ENCODE results near the gene KLRC4. TPM values are rescaled to one million over a fixed set of nuclear protein-coding genes. Genes with fewer than 3 reads are reported as not detected.
"Not testable (repeated sequence)": the region's sequence is repeated elsewhere in the genome, so short reads cannot be mapped to it uniquely, and the experiment has no call there.

The KLRC4 gene, protein sequence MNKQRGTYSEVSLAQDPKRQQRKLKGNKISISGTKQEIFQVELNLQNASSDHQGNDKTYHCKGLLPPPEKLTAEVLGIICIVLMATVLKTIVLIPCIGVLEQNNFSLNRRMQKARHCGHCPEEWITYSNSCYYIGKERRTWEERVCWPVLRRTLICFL
- polyA plus RNA-seq (2013, experiment 1 of 2; ENCODE audit: insufficient read length): not detected
- not detected for polyA plus RNA-seq (2013, experiment 2 of 2; ENCODE audit: insufficient read length)

GRCh38 chr12:10409392-10409791, at the start of gene KLRC4:
TSS of gene KLRC4 (minus strand) at chr12:10409757. CDS start at chr12:10409575, 182 bp downstream.
- no peak for DNase-seq

- DNase-seq: no peak
Measured at GRCh38 chr12:10457760-10458159, 48.2 kb upstream of the KLRC4 start.

DNA sequence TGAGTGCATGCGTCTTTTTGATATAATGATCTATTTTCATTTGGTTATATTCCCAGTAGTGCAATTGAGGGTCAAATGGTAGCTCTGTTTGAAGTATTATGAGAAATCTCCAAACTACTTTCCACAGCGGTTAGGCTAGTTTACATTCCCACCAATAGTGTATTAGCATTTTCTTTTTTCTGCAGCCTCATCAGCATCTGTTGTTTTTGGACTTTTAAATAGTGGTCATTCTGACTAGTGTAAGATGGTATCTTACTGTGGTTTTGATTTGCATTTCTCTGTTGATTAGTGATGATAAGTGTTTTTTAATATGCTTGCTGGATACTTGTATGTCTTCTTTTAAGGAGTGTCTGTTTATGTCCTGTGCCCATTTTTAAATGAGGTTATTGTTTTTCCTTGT, 47.3 kb upstream of the KLRC4 start:
- no peak for DNase-seq

DNA sequence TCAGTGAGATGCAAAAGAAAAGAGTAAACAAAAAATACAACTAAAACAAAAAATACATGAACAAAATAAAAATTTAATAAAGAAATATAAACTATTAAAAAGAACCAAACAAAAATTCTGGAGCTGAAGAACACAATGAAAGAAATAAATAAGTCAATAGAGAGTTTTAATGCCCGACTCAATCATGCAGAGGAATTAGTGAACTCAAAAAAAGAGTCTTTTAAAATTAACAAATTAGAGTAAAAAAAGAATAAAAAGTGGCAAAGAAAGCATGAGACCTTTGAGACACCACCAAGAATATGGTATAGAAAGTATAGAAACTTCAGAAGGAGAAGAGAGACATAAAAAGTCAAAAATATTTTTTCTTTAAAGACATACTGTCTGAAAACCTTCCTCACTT, 46.2 kb upstream of the KLRC4 start:
- no peak for DNase-seq

GRCh38 chr12:10454531-10454930, 45.0 kb upstream of the KLRC4 start:
- DNase-seq: no peak

- no peak for DNase-seq
Measured at GRCh38 chr12:10453156-10453555, 43.6 kb upstream of the KLRC4 start, which contains the start of gene KLRC1. TSS of gene KLRC1 (minus strand) at chr12:10453377. CDS start at chr12:10451156, 2,221 bp downstream.

DNA sequence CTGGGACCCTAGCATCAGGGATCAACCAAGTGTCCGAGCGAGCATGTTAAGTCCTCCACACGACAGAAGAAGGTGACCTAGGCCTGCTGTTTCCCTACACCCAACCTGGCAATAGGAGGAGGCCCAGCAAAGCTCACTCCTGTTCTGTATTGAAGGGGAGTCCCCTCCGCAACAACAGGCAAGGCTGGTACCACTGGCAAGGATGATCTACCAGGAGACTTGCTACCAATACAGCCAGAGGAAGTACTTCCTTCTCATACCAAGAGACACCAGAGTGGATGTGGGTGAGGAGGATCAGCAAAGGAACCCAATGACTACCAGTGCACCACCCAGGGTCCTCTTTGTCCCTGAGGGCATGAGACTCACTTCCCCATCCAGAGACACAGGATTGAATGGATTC, 38.7 kb upstream of the KLRC4 start:
- no peak for DNase-seq

DNA sequence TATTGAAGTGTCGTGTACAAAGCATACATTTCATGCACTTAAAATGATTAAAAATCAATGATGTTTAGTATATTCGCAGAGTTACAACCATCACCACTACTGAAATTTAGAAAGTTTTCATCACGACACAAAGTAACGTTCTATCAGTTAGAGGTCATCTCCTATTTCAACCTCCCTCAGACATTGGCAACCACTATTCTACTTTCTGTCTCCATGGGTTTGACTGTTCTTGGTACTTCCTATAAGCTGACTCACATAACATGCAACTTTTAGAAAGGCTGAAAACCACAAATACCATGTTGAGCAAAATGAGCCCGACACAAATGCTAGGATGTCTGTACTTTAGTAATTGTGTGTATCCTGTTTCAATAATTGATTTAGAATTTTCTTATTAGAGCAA, 36.5 kb upstream of the KLRC4 start:
- DNase-seq: peak; percentile 3

DNA sequence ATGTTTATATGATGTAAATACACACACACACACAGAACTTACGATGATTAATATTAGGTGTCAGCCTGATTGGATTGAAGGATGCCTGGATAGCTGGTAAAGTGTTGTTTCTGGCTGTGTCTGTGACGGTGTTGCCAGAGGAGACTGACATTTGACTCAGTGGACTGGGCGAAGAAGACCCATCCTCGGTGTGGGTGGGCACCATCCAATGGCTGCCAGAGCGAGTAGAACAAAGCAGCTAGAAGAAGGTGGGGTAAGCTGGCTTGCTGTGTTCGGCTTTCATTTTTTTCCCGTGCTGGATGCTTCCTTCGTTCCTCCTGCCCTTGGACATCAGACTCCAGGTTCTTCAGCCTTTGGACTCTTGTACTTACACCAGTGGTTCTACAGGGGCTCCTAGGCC, 31.6 kb upstream of the KLRC4 start:
- DNase-seq: not testable (repeated sequence)

DNA sequence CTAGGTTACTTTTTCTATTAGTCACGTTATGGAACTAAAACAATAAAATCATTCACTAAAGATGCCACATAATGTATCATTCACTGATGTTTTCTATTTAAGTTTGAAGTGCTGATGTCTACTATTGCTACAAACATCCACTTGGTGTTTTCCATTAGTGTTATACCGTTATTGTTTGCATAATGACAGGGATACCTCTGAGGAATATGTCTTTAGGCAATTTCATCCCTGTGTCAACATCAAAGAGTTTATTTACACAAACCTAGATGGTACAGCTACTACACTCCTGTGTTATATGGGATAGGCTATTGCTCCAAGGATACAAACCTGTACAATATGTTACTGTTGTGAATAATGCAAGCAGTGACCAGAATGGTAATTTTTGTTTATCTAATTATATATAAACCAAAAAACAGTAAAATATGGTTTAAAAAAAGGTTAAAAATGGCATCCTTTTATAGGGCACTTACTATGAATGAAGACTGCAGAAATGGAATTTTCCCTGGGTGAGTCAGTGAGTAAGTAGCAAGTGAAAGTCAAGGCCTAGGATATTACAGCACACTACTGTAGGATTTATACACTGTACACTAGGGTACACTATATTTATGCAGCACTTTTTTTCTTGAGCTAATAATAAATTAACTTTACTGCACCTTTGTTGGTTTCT, 30.2 kb upstream of the KLRC4 start:
- DNase-seq: not testable (repeated sequence)

DNA sequence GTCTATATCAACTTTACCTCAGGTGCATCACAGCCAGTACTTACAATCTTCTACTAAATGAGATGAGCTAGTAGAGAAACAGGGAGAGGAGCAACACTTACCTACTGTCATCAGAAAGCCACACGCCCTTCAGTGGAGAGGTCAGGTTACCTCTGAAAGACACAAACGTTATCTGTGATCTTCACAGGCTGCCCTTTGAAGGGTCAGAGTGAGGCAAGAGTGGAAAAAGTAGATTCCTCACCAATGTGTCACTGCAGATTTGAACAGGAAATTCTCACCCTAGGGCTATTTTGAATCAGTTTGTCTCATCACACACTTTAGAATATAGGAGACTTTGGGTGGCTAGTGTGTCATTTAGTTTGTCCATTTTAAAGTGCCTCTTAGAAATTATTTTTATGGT, 28.0 kb upstream of the KLRC4 start:
- not testable (repeated sequence) for DNase-seq

- peak; percentile 20 for DNase-seq
Measured at GRCh38 chr12:10435816-10436215, 26.3 kb upstream of the KLRC4 start, which contains the start of gene KLRC2. TSS of gene KLRC2 (minus strand) at chr12:10436010. CDS start at chr12:10435986, 24 bp downstream.

- peak; percentile 32 for DNase-seq
Measured at GRCh38 chr12:10430623-10431022, 21.1 kb upstream of the KLRC4 start.

DNA sequence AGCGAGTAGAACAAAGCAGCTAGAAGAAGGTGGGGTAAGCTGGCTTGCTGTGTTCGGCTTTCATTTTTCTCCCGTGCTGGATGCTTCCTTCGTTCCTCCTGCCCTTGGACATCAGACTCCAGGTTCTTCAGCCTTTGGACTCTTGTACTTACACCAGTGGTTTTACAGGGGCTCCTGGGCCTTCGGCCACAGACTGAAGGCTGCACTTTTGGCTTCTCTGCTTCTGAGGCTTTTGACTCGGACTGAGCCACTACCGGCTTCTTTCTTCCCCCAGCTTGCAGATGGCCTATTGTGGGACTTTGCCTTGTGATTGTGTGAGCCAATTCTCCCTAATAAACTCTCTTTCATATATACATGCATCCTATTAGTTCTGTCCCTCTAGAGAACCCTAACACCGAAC, 16.4 kb upstream of the KLRC4 start:
- not testable (repeated sequence) for DNase-seq

DNA sequence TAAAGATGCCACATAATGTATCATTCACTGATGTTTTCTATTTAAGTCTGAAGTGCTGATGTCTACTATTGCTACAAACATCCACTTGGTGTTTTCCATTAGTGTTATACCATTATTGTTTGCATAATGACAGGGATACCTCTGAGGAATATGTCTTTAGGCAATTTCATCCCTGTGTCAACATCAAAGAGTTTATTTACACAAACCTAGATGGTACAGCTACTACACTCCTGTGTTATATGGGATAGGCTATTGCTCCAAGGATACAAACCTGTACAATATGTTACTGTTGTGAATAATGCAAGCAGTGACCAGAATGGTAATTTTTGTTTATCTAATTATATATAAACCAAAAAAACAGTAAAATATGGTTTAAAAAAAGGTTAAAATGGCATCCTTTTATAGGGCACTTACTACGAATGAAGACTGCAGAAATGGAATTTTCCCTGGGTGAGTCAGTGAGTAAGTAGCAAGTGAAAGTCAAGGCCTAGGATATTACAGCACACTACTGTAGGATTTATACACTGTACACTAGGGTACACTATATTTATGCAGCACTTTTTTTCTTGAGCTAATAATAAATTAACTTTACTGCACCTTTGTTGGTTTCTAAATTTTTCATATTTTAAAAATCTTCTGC, 14.8 kb upstream of the KLRC4 start:
- DNase-seq: not testable (repeated sequence)

DNA sequence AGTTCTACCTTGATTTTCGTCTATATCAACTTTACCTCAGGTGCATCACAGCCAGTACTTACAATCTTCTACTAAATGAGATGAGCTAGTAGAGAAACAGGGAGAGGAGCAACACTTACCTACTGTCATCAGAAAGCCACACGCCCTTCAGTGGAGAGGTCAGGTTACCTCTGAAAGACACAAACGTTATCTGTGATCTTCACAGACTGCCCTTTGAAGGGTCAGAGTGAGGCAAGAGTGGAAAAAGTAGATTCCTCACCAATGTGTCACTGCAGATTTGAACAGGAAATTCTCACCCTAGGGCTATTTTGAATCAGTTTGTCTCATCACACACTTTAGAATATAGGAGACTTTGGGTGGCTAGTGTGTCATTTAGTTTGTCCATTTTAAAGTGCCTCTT, 12.6 kb upstream of the KLRC4 start:
- not testable (repeated sequence) for DNase-seq

DNA sequence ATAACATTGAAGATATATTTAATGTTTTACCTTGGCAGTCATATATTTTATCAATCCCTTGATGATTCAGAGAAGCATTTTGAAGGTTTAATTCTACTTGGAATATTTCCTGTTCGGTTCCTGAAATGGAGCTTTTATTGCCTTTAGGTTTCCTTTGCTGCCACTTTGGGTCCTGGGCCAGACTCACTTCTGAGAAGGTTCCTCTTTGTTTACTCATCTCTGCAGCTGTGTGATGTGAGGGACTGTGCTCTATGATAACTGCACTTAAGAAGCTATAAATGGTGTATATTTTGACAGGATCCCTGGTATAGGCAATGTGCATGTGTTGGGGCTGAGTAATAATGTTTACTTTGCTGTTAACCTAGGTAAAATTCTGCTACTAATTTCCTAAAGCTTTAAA, 10.8 kb upstream of the KLRC4 start, which contains the start of gene KLRC3:
KLRC3 (minus strand) TSS at position 262 of the 400 bp plus-strand sequence; CDS start at position 217, 45 bp downstream.
- not testable (repeated sequence) for DNase-seq

GRCh38 chr12:10408842-10409241, 715 bp downstream of the KLRC4 start:
- DNase-seq: no peak

- no peak for DNase-seq
Measured at GRCh38 chr12:10406725-10407124, 2.8 kb downstream of the KLRC4 start.

GRCh38 chr12:10405294-10405693, 4.3 kb downstream of the KLRC4 start:
- DNase-seq: no peak

GRCh38 chr12:10404798-10405197, 4.8 kb downstream of the KLRC4 start:
- no peak for DNase-seq

DNA sequence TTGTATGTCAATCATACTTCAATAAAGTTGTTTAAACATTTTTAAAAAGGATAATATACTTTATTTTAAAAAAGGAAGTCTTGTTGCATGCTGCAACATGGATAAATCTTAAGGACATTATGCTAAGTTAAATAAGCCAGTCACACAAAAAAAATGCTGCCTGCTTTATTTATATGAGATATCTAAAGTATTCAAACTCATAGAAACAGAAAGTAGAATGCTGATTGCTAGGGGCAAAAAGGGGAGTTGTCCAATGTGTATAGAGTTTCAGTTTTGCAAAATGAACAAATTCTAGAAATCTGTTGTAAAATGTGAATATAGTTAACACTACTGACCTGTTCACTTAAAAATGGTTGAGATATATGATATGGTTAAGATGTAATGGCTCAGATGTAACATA, 8.7 kb downstream of the KLRC4 start:
- no peak for DNase-seq

- DNase-seq: no peak
Measured at GRCh38 chr12:10398168-10398567, 11.4 kb downstream of the KLRC4 start.

Data from fibroblast of skin of abdomen (primary cell).